Measurements from ENCODE around the gene SMAD6. TPM values are rescaled to one million over a fixed set of nuclear protein-coding genes. Genes with fewer than 3 reads are reported as not detected.
A peak's percentile ranks its signal among the peaks of the same experiment; 100 is the strongest.

The SMAD6 gene
- total RNA-seq, 1 experiment from 2014 or later, result 19.9 TPM

- CTCF ChIA-PET, result interaction anchor here (0.7 kb wide), 1 partner anchor 53 kb away, joined by 4 read pairs; no protein-coding TSS in a partner anchor
- H3K27ac ChIP-seq (ENCODE audit: low read length), result no peak overlapping the region
- H3K9me2 ChIP-seq (replicated peaks; ENCODE audit: low read length), result no peaks in the 10 kb centered on the region
- no peak overlapping the region for H2AFZ ChIP-seq (ENCODE audit: low read length)
- DNase-seq (peak; percentile 76), ATAC-seq (peak; percentile 91)
- BruUV-seq (replicated peaks), result no TSS peak
- no peaks in the 10 kb centered on the region; the same call in 1 of the 2 replicates for H3K36me3 ChIP-seq (ENCODE audit: low read depth, low read length)
- TF ChIP-seq EZH2phosphoT487 (IDR thresholded peaks at IDR 0.05; ENCODE audit: borderline replicate concordance, low read length) (no peak), EZH2 (IDR thresholded peaks at IDR 0.05; ENCODE audit: low read length, unreplicated experiment) (no peak)
- TF ChIP-seq, protein P1, sequence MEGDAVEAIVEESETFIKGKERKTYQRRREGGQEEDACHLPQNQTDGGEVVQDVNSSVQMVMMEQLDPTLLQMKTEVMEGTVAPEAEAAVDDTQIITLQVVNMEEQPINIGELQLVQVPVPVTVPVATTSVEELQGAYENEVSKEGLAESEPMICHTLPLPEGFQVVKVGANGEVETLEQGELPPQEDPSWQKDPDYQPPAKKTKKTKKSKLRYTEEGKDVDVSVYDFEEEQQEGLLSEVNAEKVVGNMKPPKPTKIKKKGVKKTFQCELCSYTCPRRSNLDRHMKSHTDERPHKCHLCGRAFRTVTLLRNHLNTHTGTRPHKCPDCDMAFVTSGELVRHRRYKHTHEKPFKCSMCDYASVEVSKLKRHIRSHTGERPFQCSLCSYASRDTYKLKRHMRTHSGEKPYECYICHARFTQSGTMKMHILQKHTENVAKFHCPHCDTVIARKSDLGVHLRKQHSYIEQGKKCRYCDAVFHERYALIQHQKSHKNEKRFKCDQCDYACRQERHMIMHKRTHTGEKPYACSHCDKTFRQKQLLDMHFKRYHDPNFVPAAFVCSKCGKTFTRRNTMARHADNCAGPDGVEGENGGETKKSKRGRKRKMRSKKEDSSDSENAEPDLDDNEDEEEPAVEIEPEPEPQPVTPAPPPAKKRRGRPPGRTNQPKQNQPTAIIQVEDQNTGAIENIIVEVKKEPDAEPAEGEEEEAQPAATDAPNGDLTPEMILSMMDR (conservative IDR thresholded peaks at IDR 0.05; ENCODE audit: low read depth, low read length), result no peak
- 0 out of 2 replicates have a peak, but pooled peaks cover 4% of the 10 kb centered on the region for H3K79me2 ChIP-seq (ENCODE audit: low read length)
- no peaks in the 10 kb centered on the region for H4K20me1 ChIP-seq (ENCODE audit: low read length)
- POLR2A ChIA-PET (ENCODE audit: unreplicated experiment), result interaction anchor here (0.5 to 0.6 kb wide), 2 partner anchors 9 to 32 kb away, joined by 3 to 14 read pairs; no protein-coding TSS in a partner anchor
- no peaks in the 10 kb centered on the region for H3K27me3 ChIP-seq (ENCODE audit: low read length)
- H3K9ac ChIP-seq (ENCODE audit: low read length), result no peak overlapping the region
- intact Hi-C loops (cut with micrococcal nuclease), result no loop called here
- no peaks in the 10 kb centered on the region for H3K9me3 ChIP-seq (ENCODE audit: low read length)
- no peaks in the 10 kb centered on the region for H3F3A ChIP-seq (ENCODE audit: low read length, unreplicated experiment)
- peaks cover 19% of the 10 kb centered on the region for H3K4me1 ChIP-seq (ENCODE audit: insufficient read depth, low read length)
- no peak overlapping the region for H3K4me2 ChIP-seq (ENCODE audit: low read length)
- H3K4me3 ChIP-seq (ENCODE audit: low read length), result no peak overlapping the region
Observed at GRCh38 chr15:66720206-66721010, 18.4 kb downstream of the SMAD6 start.

DNA sequence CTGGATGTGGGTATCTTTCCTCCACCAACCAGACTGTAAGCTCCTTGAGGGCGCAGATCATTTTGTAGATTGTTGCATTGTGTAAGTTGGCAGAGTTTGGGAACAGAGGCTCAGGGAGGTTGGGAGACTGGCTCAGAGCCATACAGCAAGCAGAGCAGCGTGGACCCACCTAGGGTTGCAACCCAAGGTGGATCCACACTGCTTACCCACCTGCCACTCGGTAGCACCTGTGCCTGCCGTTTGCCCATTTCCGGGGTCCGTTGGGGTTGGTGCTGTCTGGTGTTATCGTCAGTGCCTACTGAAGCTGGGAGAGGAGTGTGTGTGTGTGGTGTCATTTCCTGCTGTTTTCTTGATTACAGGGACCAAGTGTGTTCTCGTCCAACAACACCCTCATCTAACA is 19.0 kb downstream of the SMAD6 start:
- CTCF ChIA-PET, result no interaction called here
- no peaks in the 10 kb centered on the region; the same call in 1 of the 2 replicates for H3K36me3 ChIP-seq (ENCODE audit: low read depth, low read length)
- H4K20me1 ChIP-seq (ENCODE audit: low read length), result no peaks in the 10 kb centered on the region
- no TSS peak for BruUV-seq (replicated peaks)
- H3K9me2 ChIP-seq (replicated peaks; ENCODE audit: low read length), result no peaks in the 10 kb centered on the region
- H3K27me3 ChIP-seq (ENCODE audit: low read length), result no peaks in the 10 kb centered on the region
- POLR2A ChIA-PET (ENCODE audit: unreplicated experiment), result no interaction called here
- no peaks in the 10 kb centered on the region for H3F3A ChIP-seq (ENCODE audit: low read length, unreplicated experiment)
- DNase-seq, result no peak
- no peak overlapping the region for H3K4me2 ChIP-seq (ENCODE audit: low read length)
- TF ChIP-seq, protein P1 (conservative IDR thresholded peaks at IDR 0.05; ENCODE audit: low read depth, low read length), result no peak
- no peak for TF ChIP-seq EZH2 (IDR thresholded peaks at IDR 0.05; ENCODE audit: low read length, unreplicated experiment)
- no peak for TF ChIP-seq EZH2phosphoT487 (IDR thresholded peaks at IDR 0.05; ENCODE audit: borderline replicate concordance, low read length)
- H3K79me2 ChIP-seq (ENCODE audit: low read length), result 0 out of 2 replicates have a peak, but pooled peaks cover 4% of the 10 kb centered on the region
- H3K9me3 ChIP-seq (ENCODE audit: low read length), result no peaks in the 10 kb centered on the region
- H3K27ac ChIP-seq (ENCODE audit: low read length), result no peak overlapping the region
- H3K4me3 ChIP-seq (ENCODE audit: low read length), result no peak overlapping the region
- ATAC-seq, result no peak
- no peak overlapping the region for H2AFZ ChIP-seq (ENCODE audit: low read length)
- peaks cover 19% of the 10 kb centered on the region for H3K4me1 ChIP-seq (ENCODE audit: insufficient read depth, low read length)
- H3K9ac ChIP-seq (ENCODE audit: low read length), result no peak overlapping the region
- intact Hi-C loops (cut with micrococcal nuclease), result no loop called here

DNA sequence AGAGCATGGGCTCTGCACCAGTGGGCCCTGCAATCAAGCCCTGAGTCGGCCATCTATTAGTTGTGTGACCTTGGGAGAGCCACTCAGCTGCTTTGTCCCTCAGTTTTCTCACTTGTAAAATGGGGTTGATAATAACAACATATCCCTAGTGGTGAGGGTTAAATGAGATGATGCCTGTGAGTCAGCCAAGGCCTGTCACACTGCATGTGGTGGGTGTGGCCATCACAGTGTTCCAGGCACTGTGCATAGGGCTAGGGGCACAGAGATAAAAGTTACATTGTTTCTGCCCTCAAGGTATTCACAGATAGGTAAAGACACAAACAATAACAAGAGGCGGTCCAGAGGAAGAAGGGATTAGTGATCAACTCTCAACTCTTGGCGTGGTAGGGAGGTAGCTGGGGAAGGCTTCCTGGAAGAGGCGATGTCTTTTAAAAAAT is 19.5 kb downstream of the SMAD6 start:
- H3K9ac ChIP-seq (ENCODE audit: low read length), result no peak overlapping the region
- intact Hi-C loops (cut with micrococcal nuclease), result no loop called here
- CTCF ChIA-PET, result no interaction called here

More for the DNA sequence above, 19.5 kb downstream of the SMAD6 start:
- ATAC-seq (no peak), DNase-seq (peak; percentile 14)
- Histone ChIP-seq H4K20me1 (ENCODE audit: low read length) (no peaks in the 10 kb centered on the region), H3K9me3 (ENCODE audit: low read length) (no peaks in the 10 kb centered on the region), H3K27me3 (ENCODE audit: low read length) (no peaks in the 10 kb centered on the region), H3K79me2 (ENCODE audit: low read length) (0 out of 2 replicates have a peak, but pooled peaks cover 4% of the 10 kb centered on the region), H3K4me3 (ENCODE audit: low read length) (no peak overlapping the region), H3K27ac (ENCODE audit: low read length) (no peak overlapping the region), H3F3A (ENCODE audit: low read length, unreplicated experiment) (no peaks in the 10 kb centered on the region), H3K4me2 (ENCODE audit: low read length) (no peak overlapping the region), H3K36me3 (ENCODE audit: low read depth, low read length) (no peaks in the 10 kb centered on the region; the same call in 1 of the 2 replicates), H3K9me2 (replicated peaks; ENCODE audit: low read length) (no peaks in the 10 kb centered on the region), H2AFZ (ENCODE audit: low read length) (no peak overlapping the region), H3K4me1 (ENCODE audit: insufficient read depth, low read length) (peaks cover 19% of the 10 kb centered on the region)
- no TSS peak for BruUV-seq (replicated peaks)
- POLR2A ChIA-PET (ENCODE audit: unreplicated experiment), result no interaction called here
- TF ChIP-seq EZH2phosphoT487 (IDR thresholded peaks at IDR 0.05; ENCODE audit: borderline replicate concordance, low read length) (no peak), EZH2 (IDR thresholded peaks at IDR 0.05; ENCODE audit: low read length, unreplicated experiment) (no peak)
- TF ChIP-seq, protein P1 (conservative IDR thresholded peaks at IDR 0.05; ENCODE audit: low read depth, low read length), result no peak
